Measurements from ENCODE around the gene CYB561. TPM values are rescaled to one million over a fixed set of nuclear protein-coding genes. Genes with fewer than 3 reads are reported as not detected.

CYB561 gene
- total RNA-seq, 1 experiment from 2014 or later = 67.6 TPM

- no peak for TF ChIP-seq EGR1 (IDR thresholded peaks at IDR 0.05; ENCODE audit: low read depth)
These were observed 40.3 kb downstream of the CYB561 start (continued) for GRCh38 chr17:63405741-63406261.

DNA sequence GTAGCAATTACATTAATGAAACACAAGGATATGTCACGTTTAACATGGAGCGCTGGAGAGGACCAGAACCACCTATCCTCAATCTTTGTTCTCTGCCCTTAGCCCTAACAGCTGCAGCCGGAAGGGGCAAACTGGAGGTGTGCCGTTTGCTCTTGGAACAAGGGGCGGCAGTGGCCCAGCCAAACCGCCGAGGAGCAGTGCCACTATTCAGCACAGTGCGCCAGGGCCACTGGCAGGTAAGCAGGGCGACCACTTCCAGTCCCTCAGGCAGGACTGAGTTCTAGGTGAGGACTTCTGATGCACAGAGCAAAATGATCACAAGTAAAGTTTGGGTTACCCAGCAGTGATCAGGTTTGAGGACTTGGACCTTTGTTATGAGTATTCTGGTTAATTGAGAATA, 41.1 kb downstream of the CYB561 start:
- Histone ChIP-seq H3K4me3 (replicated peaks in 1 of 2; ENCODE audit: low read depth in 1 of 2, low read length in 2 of 2) (no peak overlapping the region), H2AFZ (ENCODE audit: low read depth, low read length, poor library complexity, severe bottlenecking) (no peak overlapping the region), H3K4me2 (ENCODE audit: low read length) (no peak overlapping the region), H4K20me1 (ENCODE audit: insufficient read depth) (no peaks in the 10 kb centered on the region; the same call in 1 of the 2 replicates), H3K79me2 (ENCODE audit: insufficient read depth, low read length) (no peaks in the 10 kb centered on the region), H3K9me3 (ENCODE audit: control insufficient read depth in 1 of 2, insufficient read depth in 1 of 2, low read depth in 1 of 2, low read length in 2 of 2) (no peaks in the 10 kb centered on the region), H3K27ac (ENCODE audit: low read depth, low read length) (no peak overlapping the region), H3K27me3 (ENCODE audit: insufficient read depth, low read length) (no peaks in the 10 kb centered on the region), H3K4me1 (ENCODE audit: control insufficient read depth in 1 of 2, insufficient read depth in 2 of 2, low read length in 2 of 2) (no peaks in the 10 kb centered on the region; a peak in 1 of 4 replicates), H3K9me2 (ENCODE audit: insufficient read depth) (no peaks in the 10 kb centered on the region), H3K9ac (ENCODE audit: low read length) (no peak overlapping the region), H3K36me3 (ENCODE audit: control insufficient read depth in 1 of 2, insufficient read depth in 2 of 2, low read length in 2 of 2) (no peaks in the 10 kb centered on the region; a peak in 1 of 4 replicates)
- RAD21 ChIA-PET (ENCODE audit: low non-redundant PET in 1 of 2, low total read pairs in 2 of 2, uncharacterized antibody in 2 of 2, unreplicated experiment in 2 of 2) = no interaction called here
- intact Hi-C loops (cut with micrococcal nuclease) = loop anchor here (5.0 to 10.0 kb wide), 2 partner anchors 158 to 850 kb away; no protein-coding TSS in a partner anchor
- ATAC-seq (no peak), DNase-seq (ENCODE audit: low read depth, low spot score) (no peak)
- TF ChIP-seq SIN3A (IDR thresholded peaks at IDR 0.05; ENCODE audit: low read depth) = no peak
- no peak for TF ChIP-seq CBX3 (IDR thresholded peaks at IDR 0.05; ENCODE audit: low read depth)
- TF ChIP-seq, protein P1, sequence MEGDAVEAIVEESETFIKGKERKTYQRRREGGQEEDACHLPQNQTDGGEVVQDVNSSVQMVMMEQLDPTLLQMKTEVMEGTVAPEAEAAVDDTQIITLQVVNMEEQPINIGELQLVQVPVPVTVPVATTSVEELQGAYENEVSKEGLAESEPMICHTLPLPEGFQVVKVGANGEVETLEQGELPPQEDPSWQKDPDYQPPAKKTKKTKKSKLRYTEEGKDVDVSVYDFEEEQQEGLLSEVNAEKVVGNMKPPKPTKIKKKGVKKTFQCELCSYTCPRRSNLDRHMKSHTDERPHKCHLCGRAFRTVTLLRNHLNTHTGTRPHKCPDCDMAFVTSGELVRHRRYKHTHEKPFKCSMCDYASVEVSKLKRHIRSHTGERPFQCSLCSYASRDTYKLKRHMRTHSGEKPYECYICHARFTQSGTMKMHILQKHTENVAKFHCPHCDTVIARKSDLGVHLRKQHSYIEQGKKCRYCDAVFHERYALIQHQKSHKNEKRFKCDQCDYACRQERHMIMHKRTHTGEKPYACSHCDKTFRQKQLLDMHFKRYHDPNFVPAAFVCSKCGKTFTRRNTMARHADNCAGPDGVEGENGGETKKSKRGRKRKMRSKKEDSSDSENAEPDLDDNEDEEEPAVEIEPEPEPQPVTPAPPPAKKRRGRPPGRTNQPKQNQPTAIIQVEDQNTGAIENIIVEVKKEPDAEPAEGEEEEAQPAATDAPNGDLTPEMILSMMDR (IDR thresholded peaks at IDR 0.05 in 2 of 3, conservative IDR thresholded peaks at IDR 0.05 in 1 of 3; ENCODE audit: borderline replicate concordance in 1 of 3, insufficient read depth in 1 of 3, low read depth in 2 of 3, low read length in 2 of 3) = no peak
- no peak for TF ChIP-seq CEBPB (IDR thresholded peaks at IDR 0.05; ENCODE audit: low read depth)
- TF ChIP-seq YY1 (IDR thresholded peaks at IDR 0.05; ENCODE audit: extremely low read depth, insufficient replicate concordance, low read depth, low read length) = no peak
- no peak for TF ChIP-seq TCF7L2 (IDR thresholded peaks at IDR 0.05; ENCODE audit: borderline replicate concordance, extremely low read depth, insufficient read depth, insufficient read length)
- no peak for TF ChIP-seq ZNF274 (IDR thresholded peaks at IDR 0.05; ENCODE audit: low read depth, low read length)
- POLR2A ChIA-PET = no interaction called here
- CTCF ChIA-PET = interaction anchor here (1.2 kb wide), 1 partner anchor 130 kb away, joined by 3 read pairs; no protein-coding TSS in a partner anchor
- no TSS peak for BruUV-seq (replicated peaks)

Data from HCT116 (cell line).